OCI-LY3 (cell line): ENCODE data around the gene SAE1.

ENCODE experiments used
- H2AFZ ChIP-seq: fragments of 200-600, 300-600 bp; shearing (Covaris generic); 2 replicates; pipeline ENCODE4 v1.6.0; 2014; ENCODE audit warnings: antibody characterized with exemption, low read depth, low read length
- H3K27ac ChIP-seq: fragments of 200-600, 300-600 bp; sonication (generic); 2 replicates; pipeline ENCODE4 v1.5.1; 2014; ENCODE audit warnings: mild to moderate bottlenecking, low read length, moderate library complexity, mixed read lengths
- H3K27me3 ChIP-seq: fragments of 200-600, 300-600 bp; sonication (generic); 2 replicates; pipeline ENCODE4 v1.6.1; 2014; ENCODE audit warnings: low read depth, low read length, mixed read lengths
- H3K36me3 ChIP-seq: fragments of 200-600, 300-600 bp; sonication (generic); replicated peaks from 2 replicates; pipeline ENCODE3; 2014; ENCODE audit warnings: low read depth, low read length, mixed read lengths
- H3K4me1 ChIP-seq: fragments of 300-600, 200-600 bp; sonication (generic); 2 replicates; pipeline ENCODE4 v1.6.1; 2014; ENCODE audit warnings: low read length, mixed read lengths
- H3K4me2 ChIP-seq: fragments of 200-600, 300-600 bp; sonication (generic); 2 replicates; pipeline ENCODE4 v1.6.1; 2014; ENCODE audit warnings: low read length, mixed read lengths
- H3K4me3 ChIP-seq: fragments of 300-600, 200-600 bp; sonication (generic); 2 replicates; pipeline ENCODE4 v1.5.1; 2014; ENCODE audit warnings: antibody characterized with exemption, mild to moderate bottlenecking, low read length, moderate library complexity
- H3K79me2 ChIP-seq: fragments of 300-600, 200-600 bp; shearing (Covaris generic); 2 replicates; pipeline ENCODE4 v1.6.1; 2014; ENCODE audit warnings: mild to moderate bottlenecking, low read length, mixed read lengths
- H3K9ac ChIP-seq: fragments of 300-600, 200-600 bp; shearing (Covaris generic); 2 replicates; pipeline ENCODE4 v1.6.0; 2014; ENCODE audit warnings: mild to moderate bottlenecking, low read length, moderate library complexity
- H3K9me3 ChIP-seq: fragments of 200-600, 300-600 bp; shearing (Covaris generic); 2 replicates; pipeline ENCODE4 v1.6.1; 2014; ENCODE audit warnings: low read length, mixed read lengths; ENCODE audit not compliant: insufficient read depth
- H4K20me1 ChIP-seq: fragments of 200-600, 300-600 bp; sonication (generic); 2 replicates; pipeline ENCODE4 v1.6.1; 2016; ENCODE audit warnings: low read length, mixed read lengths; ENCODE audit not compliant: insufficient read depth
- CTCF ChIP-seq: fragments of 200-600, 300-600 bp; sonication (generic); IDR thresholded peaks from 2 replicates; pipeline ENCODE4 v1.5.1; 2014; ENCODE audit warnings: antibody characterized with exemption, low read length, low read depth
- EZH2phosphoT487 ChIP-seq: fragments of 200-600 bp; shearing (Covaris generic); IDR thresholded peaks from 2 replicates; pipeline ENCODE4 v1.6.1; 2018; ENCODE audit warnings: antibody characterized with exemption, mixed run types, low read depth

SAE1 gene

GRCh38 chr19:47188507-47189033 lies 57.9 kb downstream of the SAE1 start:
- H3K4me1 ChIP-seq: peaks cover 52% of the 10 kb centered on the region
- peaks cover 46% of the 10 kb centered on the region for H3K36me3 ChIP-seq
- TF ChIP-seq CTCF: no peak
- no peak for TF ChIP-seq EZH2phosphoT487
- no peaks in the 10 kb centered on the region for H3K9me3 ChIP-seq
- H3K4me2 ChIP-seq: peak overlapping the region; percentile 60
- H2AFZ ChIP-seq: no peak overlapping the region
- H3K4me3 ChIP-seq: no peak overlapping the region
- H3K9ac ChIP-seq: peak overlapping the region; percentile 65; the same call in 1 of the 2 replicates
- H3K27me3 ChIP-seq: no peaks in the 10 kb centered on the region
- no peaks in the 10 kb centered on the region for H4K20me1 ChIP-seq
- H3K79me2 ChIP-seq: peaks cover 51% of the 10 kb centered on the region
- peak overlapping the region; percentile 92 for H3K27ac ChIP-seq

DNA sequence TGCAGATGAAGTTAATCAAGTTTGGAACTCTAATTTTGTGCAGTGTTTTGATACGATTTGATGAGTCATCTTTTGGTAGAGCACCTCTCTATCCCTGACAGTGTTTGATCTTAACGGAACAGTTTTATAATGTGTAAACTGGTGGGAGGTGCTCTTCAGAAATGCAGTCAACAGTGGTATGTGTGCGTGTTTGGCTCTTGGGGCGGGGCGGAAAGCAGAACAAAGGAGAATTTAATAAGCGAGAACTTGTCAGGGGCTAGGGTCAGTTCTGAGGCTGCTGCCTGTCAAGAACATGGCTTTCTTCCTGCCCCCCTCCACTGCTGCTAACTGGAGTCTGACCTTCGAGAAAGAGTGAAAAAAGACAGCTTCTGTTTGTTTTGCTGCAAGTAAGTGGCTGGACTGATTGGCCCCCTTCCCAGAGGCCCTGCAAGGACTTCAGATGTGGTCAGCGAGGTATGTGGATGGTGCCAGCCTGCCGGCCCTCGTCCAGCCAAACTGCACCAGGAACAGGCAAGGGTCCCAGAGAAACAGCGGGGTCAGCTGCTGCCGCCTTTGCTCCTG lies 59.6 kb downstream of the SAE1 start:
- H3K4me1 ChIP-seq: peaks cover 48% of the 10 kb centered on the region
- peaks cover 46% of the 10 kb centered on the region for H3K79me2 ChIP-seq
- TF ChIP-seq CTCF (no peak), EZH2phosphoT487 (no peak)
- H3K27me3 ChIP-seq: no peaks in the 10 kb centered on the region
- no peak overlapping the region for H3K4me3 ChIP-seq
- no peaks in the 10 kb centered on the region for H4K20me1 ChIP-seq
- peaks cover 51% of the 10 kb centered on the region for H3K36me3 ChIP-seq
- H3K9ac ChIP-seq: no peak overlapping the region
- no peak overlapping the region for H3K4me2 ChIP-seq
- H2AFZ ChIP-seq: no peak overlapping the region
- no peaks in the 10 kb centered on the region for H3K9me3 ChIP-seq
- no peak overlapping the region for H3K27ac ChIP-seq

GRCh38 chr19:47195434-47195833 lies 64.8 kb downstream of the SAE1 start:
- Histone ChIP-seq H3K4me3 (no peak overlapping the region), H3K9ac (no peak overlapping the region), H3K79me2 (peaks cover 13% of the 10 kb centered on the region), H3K4me2 (no peak overlapping the region), H3K27ac (no peak overlapping the region), H4K20me1 (no peaks in the 10 kb centered on the region), H3K36me3 (peaks cover 53% of the 10 kb centered on the region), H3K4me1 (peaks cover 10% of the 10 kb centered on the region), H3K9me3 (no peaks in the 10 kb centered on the region), H2AFZ (no peak overlapping the region), H3K27me3 (no peaks in the 10 kb centered on the region)
- TF ChIP-seq CTCF (no peak), EZH2phosphoT487 (no peak)

DNA sequence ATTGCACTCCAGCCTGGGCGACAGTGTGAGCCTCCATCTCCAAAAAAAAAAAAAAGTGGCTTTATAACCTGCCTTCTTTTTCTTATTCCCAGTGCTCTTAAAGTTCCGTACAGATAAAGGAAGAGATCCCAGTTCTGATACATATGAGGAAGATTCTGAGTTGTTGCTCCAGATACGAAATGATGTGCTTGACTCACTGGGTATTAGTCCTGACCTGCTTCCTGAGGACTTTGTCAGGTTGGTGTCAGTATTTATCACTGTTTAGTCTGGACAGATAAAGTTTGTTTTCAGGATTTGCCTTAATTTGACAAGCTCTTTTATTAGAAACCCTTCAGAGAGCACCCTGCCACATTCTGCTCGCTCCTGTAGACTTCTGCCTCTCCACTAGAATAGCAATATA lies 66.5 kb downstream of the SAE1 start:
- H3K36me3 ChIP-seq: peaks cover 48% of the 10 kb centered on the region
- no peaks in the 10 kb centered on the region for H3K27me3 ChIP-seq
- no peak overlapping the region for H3K27ac ChIP-seq
- H4K20me1 ChIP-seq: no peaks in the 10 kb centered on the region
- H2AFZ ChIP-seq: no peak overlapping the region
- H3K9ac ChIP-seq: no peak overlapping the region
- no peak for TF ChIP-seq EZH2phosphoT487
- TF ChIP-seq CTCF: no peak
- peaks cover 25% of the 10 kb centered on the region for H3K4me1 ChIP-seq
- peaks cover 7% of the 10 kb centered on the region for H3K79me2 ChIP-seq
- H3K9me3 ChIP-seq: no peaks in the 10 kb centered on the region
- no peak overlapping the region for H3K4me3 ChIP-seq
- H3K4me2 ChIP-seq: no peak overlapping the region
